Prostate gland (tissue), 2 donors: ENCODE data around the gene DENND5A. TPM values are rescaled to one million over a fixed set of nuclear protein-coding genes. Genes with fewer than 3 reads are reported as not detected.

Source experiments
- DNase-seq: peaks from one replicate; pipeline ENCODE4 v3.0.0-alpha.2; 2019; ENCODE audit warnings: low spot score
- H3K27ac ChIP-seq, 2 donors: fragments of 200-600 bp; sonication (generic); 2 replicates each; pipeline ENCODE4 v1.5.1; 2017 to 2019
- H3K27me3 ChIP-seq: fragments of 200-600 bp; sonication (generic); replicated peaks from 2 replicates; pipeline ENCODE4 v1.5.1; 2019; ENCODE audit not compliant: insufficient read depth
- H3K36me3 ChIP-seq, 2 donors: fragments of 200-600 bp; sonication (generic); 1 replicate in 1 of 2; 2 replicates in 1 of 2; pipeline versions ENCODE4 v1.5.1 to v1.8.1; 2017 to 2019
- H3K4me1 ChIP-seq: fragments of 200-600 bp; sonication (generic); replicated peaks from 2 replicates; pipeline ENCODE4 v1.5.1; 2019
- H3K4me3 ChIP-seq, 2 donors: fragments of 200-600 bp; sonication (generic); 2 replicates each; pipeline ENCODE4 v1.5.1; 2017 to 2019
- H3K9me3 ChIP-seq: fragments of 200-600 bp; sonication (generic); 2 replicates; pipeline ENCODE4 v1.5.1; 2017
- CTCF ChIP-seq, 4 experiments: fragments of 200-600 bp in 2 of 4; fragments of 450-650 bp in 2 of 4; sonication (generic) in 2 of 4; IDR thresholded peaks; 1 replicate in 3 of 4; 2 replicates in 1 of 4; pipeline ENCODE4 v1.5.1; 2016 to 2019; ENCODE audit warnings: antibody characterized with exemption in 4 of 4, mild to moderate bottlenecking in 2 of 4, moderate library complexity in 2 of 4
- POLR2A ChIP-seq: fragments of 450-650 bp; IDR thresholded peaks from one replicate; pipeline ENCODE4 v1.6.1; 2016; ENCODE audit warnings: antibody characterized with exemption, mild to moderate bottlenecking
- POLR2AphosphoS5 ChIP-seq: sonication (generic); formaldehyde crosslinking; IDR thresholded peaks from one replicate; pipeline ENCODE4 v1.6.1; 2017; ENCODE audit warnings: antibody characterized with exemption
- WGBS: methylation state at CpG from one replicate; pipeline ENCODE4 v1.1.5; 2018; 5-methylcytosine and 5-hydroxymethylcytosine counted together
- intact Hi-C: fragments of 100-400 bp; cut with DNase I; formaldehyde crosslinking; loops from one replicate; pipeline ENCODE4 v1.14.2; 2022
- total RNA-seq, 2 donors: library from RNA; depleted of rRNA; stranded (reverse); fragments of >200 nt; gene quantifications; one replicate each; pipeline ENCODE4 v1.1.0, GENCODE V29; 2016

Gene DENND5A
- total RNA-seq, 2 donors from 2014 or later = 25.4 to 84.6 TPM

DNA sequence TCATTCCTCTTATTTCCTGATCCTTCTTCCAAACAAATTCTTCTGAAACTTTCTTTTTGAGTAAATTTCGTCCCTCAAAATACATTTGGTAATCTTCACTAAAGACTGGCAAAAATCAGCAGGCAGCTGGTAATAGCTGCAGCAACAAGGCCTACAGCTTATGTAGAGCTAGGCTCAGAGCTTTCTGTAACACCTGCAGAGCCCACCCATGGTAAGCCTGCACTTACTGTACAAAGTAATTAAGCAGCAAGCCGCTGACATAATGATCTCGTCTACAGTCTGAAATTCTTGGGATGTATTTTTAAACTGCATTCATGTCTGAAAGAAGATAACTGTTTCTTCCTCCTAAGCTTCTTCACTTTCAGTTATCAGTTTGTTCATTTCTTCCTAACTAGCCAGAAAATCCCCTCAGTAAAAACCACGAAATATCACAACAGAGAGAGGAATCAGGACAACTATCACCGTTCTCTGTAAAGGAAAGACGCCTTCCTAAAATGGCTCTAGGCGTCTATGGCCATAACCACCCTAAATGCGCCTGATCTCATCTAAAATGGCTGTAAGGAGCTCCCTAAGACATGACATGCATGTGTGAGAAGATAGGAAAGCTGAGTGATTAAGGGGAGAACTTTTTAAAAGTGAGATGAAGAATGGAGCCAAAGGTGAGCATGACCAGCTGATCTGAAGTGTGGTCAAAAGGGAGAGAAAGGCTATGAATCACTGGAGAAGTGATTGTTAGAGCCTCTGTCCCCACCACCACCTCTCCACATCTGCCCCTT is 56.2 kb downstream of the DENND5A start:
- H3K9me3 ChIP-seq = no peaks in the 10 kb centered on the region
- intact Hi-C loops = no loop called here
- H3K27ac ChIP-seq = no peak overlapping the region
- no peaks in the 10 kb centered on the region for H3K4me1 ChIP-seq
- H3K36me3 ChIP-seq = no peaks in the 10 kb centered on the region
- no peak for DNase-seq
- 79% methylated on average over 8 of the region's 8 CpGs for WGBS
- no peaks in the 10 kb centered on the region for H3K27me3 ChIP-seq
- no peak for TF ChIP-seq POLR2A
- TF ChIP-seq CTCF (IDR thresholded peaks at IDR 0.05) = no peak
- no peak for TF ChIP-seq POLR2AphosphoS5
- H3K4me3 ChIP-seq = no peak overlapping the region

GRCh38 chr11:9207229-9207628 is 57.9 kb downstream of the DENND5A start:
- no peak for DNase-seq
- intact Hi-C loops = no loop called here
- Histone ChIP-seq H3K27me3 (no peaks in the 10 kb centered on the region), H3K27ac (no peak overlapping the region), H3K4me1 (no peaks in the 10 kb centered on the region), H3K36me3 (no peaks in the 10 kb centered on the region), H3K9me3 (no peaks in the 10 kb centered on the region), H3K4me3 (no peak overlapping the region)
- WGBS = 94% methylated on average over 2 of the region's 2 CpGs
- TF ChIP-seq POLR2A (no peak), CTCF (IDR thresholded peaks at IDR 0.05) (no peak), POLR2AphosphoS5 (no peak)

- DNase-seq = no peak
- Histone ChIP-seq H3K36me3 (no peaks in the 10 kb centered on the region), H3K27me3 (no peaks in the 10 kb centered on the region), H3K4me1 (no peaks in the 10 kb centered on the region), H3K27ac (no peak overlapping the region), H3K4me3 (no peak overlapping the region), H3K9me3 (no peaks in the 10 kb centered on the region)
- TF ChIP-seq POLR2AphosphoS5 = no peak
- TF ChIP-seq CTCF (IDR thresholded peaks at IDR 0.05) = no peak
- TF ChIP-seq POLR2A = no peak
- WGBS = 81% methylated on average over 2 of the region's 2 CpGs
- intact Hi-C loops = no loop called here
These were observed 58.7 kb downstream of the DENND5A start for GRCh38 chr11:9206496-9206895.

- Histone ChIP-seq H3K4me3 (no peak overlapping the region), H3K4me1 (no peaks in the 10 kb centered on the region), H3K27me3 (no peaks in the 10 kb centered on the region), H3K27ac (no peak overlapping the region), H3K36me3 (no peaks in the 10 kb centered on the region), H3K9me3 (no peaks in the 10 kb centered on the region)
- intact Hi-C loops = no loop called here
- DNase-seq = no peak
- WGBS = 77% methylated on average over 12 of the region's 12 CpGs
- TF ChIP-seq POLR2A = no peak
- no peak for TF ChIP-seq CTCF (IDR thresholded peaks at IDR 0.05)
These were observed 61.3 kb downstream of the DENND5A start for GRCh38 chr11:9203691-9204311.
